ENCODE data around the gene ZBTB20. TPM values are rescaled to one million over a fixed set of nuclear protein-coding genes. Genes with fewer than 3 reads are reported as not detected.

The ZBTB20 gene
- polyA plus RNA-seq, 1 donor from 2014 or later = 4.8 TPM

GRCh38 chr3:115161168-115161834 is 14.2 kb upstream of the ZBTB20 start:
- H3K36me3 ChIP-seq (ENCODE audit: insufficient read depth, low read length) = no peaks in the 10 kb centered on the region
- no peaks in the 10 kb centered on the region for H3K27me3 ChIP-seq (ENCODE audit: insufficient read depth, low read depth, low read length)

GRCh38 chr3:115160295-115160694 is 13.2 kb upstream of the ZBTB20 start:
- H3K79me2 ChIP-seq (replicated peaks; ENCODE audit: insufficient read depth, low read length) = no peaks in the 10 kb centered on the region
- H3K27ac ChIP-seq (ENCODE audit: low read length) = no peak overlapping the region
- H3K9me2 ChIP-seq (ENCODE audit: insufficient read depth, low read length) = no peaks in the 10 kb centered on the region
- no peak overlapping the region for H3K4me2 ChIP-seq (ENCODE audit: low read length)
- H2AFZ ChIP-seq (ENCODE audit: low read depth, low read length) = no peak overlapping the region
- H3K9ac ChIP-seq (ENCODE audit: low read length) = no peak overlapping the region
- H3K9me3 ChIP-seq (ENCODE audit: low read length) = no peaks in the 10 kb centered on the region
- H3K4me3 ChIP-seq (ENCODE audit: low read length) = no peak overlapping the region
- H3K27me3 ChIP-seq (ENCODE audit: insufficient read depth, low read depth, low read length) = no peaks in the 10 kb centered on the region
- H4K20me1 ChIP-seq (ENCODE audit: insufficient read depth) = no peaks in the 10 kb centered on the region
- H3F3A ChIP-seq (ENCODE audit: insufficient read depth, low read length, poor library complexity, severe bottlenecking) = no peaks in the 10 kb centered on the region
- H3K36me3 ChIP-seq (ENCODE audit: insufficient read depth, low read length) = no peaks in the 10 kb centered on the region
- no peak for TF ChIP-seq CTCF (IDR thresholded peaks at IDR 0.05; ENCODE audit: poor library complexity, severe bottlenecking)
- no peak for TF ChIP-seq MXI1 (conservative IDR thresholded peaks at IDR 0.05; ENCODE audit: poor library complexity, severe bottlenecking)
- TF ChIP-seq EP300 (conservative IDR thresholded peaks at IDR 0.05; ENCODE audit: poor library complexity, severe bottlenecking) = no peak
- TF ChIP-seq REST (IDR thresholded peaks at IDR 0.05; ENCODE audit: borderline replicate concordance) = no peak
- no peak for TF ChIP-seq TAF1 (IDR thresholded peaks at IDR 0.05; ENCODE audit: low read depth)

More at GRCh38 chr3:115161168-115161834, 14.2 kb upstream of the ZBTB20 start:
- H3K4me2 ChIP-seq (ENCODE audit: low read length) = no peak overlapping the region
- H2AFZ ChIP-seq (ENCODE audit: low read depth, low read length) = no peak overlapping the region
- TF ChIP-seq SMC3 (conservative IDR thresholded peaks at IDR 0.05; ENCODE audit: poor library complexity) (no peak), TAF1 (IDR thresholded peaks at IDR 0.05; ENCODE audit: low read depth) (no peak), CTCF (IDR thresholded peaks at IDR 0.05; ENCODE audit: poor library complexity, severe bottlenecking) (no peak), RAD21 (conservative IDR thresholded peaks at IDR 0.05) (no peak), POLR2AphosphoS5 (IDR thresholded peaks at IDR 0.05) (no peak), REST (IDR thresholded peaks at IDR 0.05; ENCODE audit: borderline replicate concordance) (no peak), EZH2 (IDR thresholded peaks at IDR 0.05; ENCODE audit: borderline replicate concordance, insufficient read depth, low read length, poor library complexity, severe bottlenecking) (no peak), MXI1 (conservative IDR thresholded peaks at IDR 0.05; ENCODE audit: poor library complexity, severe bottlenecking) (no peak), EP300 (conservative IDR thresholded peaks at IDR 0.05; ENCODE audit: poor library complexity, severe bottlenecking) (no peak)
- no peaks in the 10 kb centered on the region for H3K9me3 ChIP-seq (ENCODE audit: low read length)
- no peak overlapping the region for H3K4me3 ChIP-seq (ENCODE audit: low read length)
- no peak overlapping the region for H3K27ac ChIP-seq (ENCODE audit: low read length)
- no peaks in the 10 kb centered on the region for H3F3A ChIP-seq (ENCODE audit: insufficient read depth, low read length, poor library complexity, severe bottlenecking)
- H3K9ac ChIP-seq (ENCODE audit: low read length) = no peak overlapping the region
- no peaks in the 10 kb centered on the region for H4K20me1 ChIP-seq (ENCODE audit: insufficient read depth)
- H3K79me2 ChIP-seq (replicated peaks; ENCODE audit: insufficient read depth, low read length) = no peaks in the 10 kb centered on the region
- no peaks in the 10 kb centered on the region for H3K9me2 ChIP-seq (ENCODE audit: insufficient read depth, low read length)

Measured in neural cell (in vitro differentiated cells).